GM12892 (cell line): Measurements from ENCODE around the gene PRKAR1B.

Experiments
- POLR2AphosphoS5 ChIP-seq: IDR thresholded peaks from 2 replicates; pipeline ENCODE4 v1.6.1; 2011; ENCODE audit warnings: low read depth, low read length, control low read depth
- TAF1 ChIP-seq: IDR thresholded peaks from 2 replicates; pipeline ENCODE4 v1.6.1; 2011; ENCODE audit warnings: low read depth, mild to moderate bottlenecking, control low read depth, low read length, borderline replicate concordance

DNA sequence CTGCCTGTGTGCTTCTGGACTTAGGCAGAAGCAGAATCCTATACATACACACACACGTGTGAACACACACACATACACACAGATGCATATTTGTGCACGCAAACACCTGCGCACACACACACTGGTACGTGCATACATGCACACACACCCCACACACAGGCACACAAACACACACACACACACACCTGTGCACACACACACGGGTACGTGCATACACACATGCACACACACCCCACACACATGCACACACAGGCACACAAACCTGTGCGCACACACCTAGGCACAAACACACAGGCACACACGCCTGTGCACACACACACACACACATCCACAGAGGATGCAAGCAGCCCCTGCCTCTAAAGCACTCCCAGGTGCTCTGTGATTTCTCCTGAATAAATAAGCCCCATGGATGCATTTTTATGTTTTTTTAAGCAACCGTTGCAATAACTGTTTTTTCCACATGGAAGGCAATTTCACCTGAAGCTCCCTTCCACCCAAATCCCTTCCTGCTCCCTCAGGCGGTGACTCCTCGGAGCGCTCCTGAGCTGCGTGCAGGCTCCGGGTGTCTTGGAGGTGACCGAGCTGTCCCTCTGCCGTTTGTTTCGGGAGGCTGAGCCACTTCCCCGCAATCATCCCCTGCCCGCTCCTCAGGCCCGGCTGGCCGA is 166.0 kb downstream of the PRKAR1B start:
- no peak for TF ChIP-seq POLR2AphosphoS5
- TF ChIP-seq TAF1: no peak
